Skeletal muscle satellite cell (primary cell): ENCODE results near the gene EPHA2.

Experiments
- H3K27me3 ChIP-seq: 2 replicates; pipeline ENCODE4 v1.7.0; 2013; ENCODE audit warnings: low read length; ENCODE audit not compliant: control insufficient read depth, insufficient read depth
- H3K36me3 ChIP-seq: 2 replicates; pipeline ENCODE4 v1.7.0; 2013; ENCODE audit warnings: mild to moderate bottlenecking, control low read depth, low read length; ENCODE audit not compliant: insufficient read depth
- H3K4me1 ChIP-seq: 2 replicates; pipeline ENCODE4 v1.7.0; 2013; ENCODE audit warnings: low read length; ENCODE audit not compliant: control insufficient read depth, insufficient read depth
- H3K4me2 ChIP-seq: 2 replicates; pipeline ENCODE4 v1.7.0; 2013; ENCODE audit warnings: mild to moderate bottlenecking, low read length
- H3K4me3 ChIP-seq: 2 replicates; pipeline ENCODE4 v1.7.0; 2013; ENCODE audit warnings: low read length
- H3K9ac ChIP-seq: 2 replicates; pipeline ENCODE4 v1.7.0; 2013; ENCODE audit warnings: mild to moderate bottlenecking, low read depth, low read length, moderate library complexity
- H3K9me3 ChIP-seq: replicated peaks from 2 replicates; pipeline ENCODE4 v1.7.0; 2013; ENCODE audit warnings: mild to moderate bottlenecking, control low read depth, low read length

Gene EPHA2

DNA sequence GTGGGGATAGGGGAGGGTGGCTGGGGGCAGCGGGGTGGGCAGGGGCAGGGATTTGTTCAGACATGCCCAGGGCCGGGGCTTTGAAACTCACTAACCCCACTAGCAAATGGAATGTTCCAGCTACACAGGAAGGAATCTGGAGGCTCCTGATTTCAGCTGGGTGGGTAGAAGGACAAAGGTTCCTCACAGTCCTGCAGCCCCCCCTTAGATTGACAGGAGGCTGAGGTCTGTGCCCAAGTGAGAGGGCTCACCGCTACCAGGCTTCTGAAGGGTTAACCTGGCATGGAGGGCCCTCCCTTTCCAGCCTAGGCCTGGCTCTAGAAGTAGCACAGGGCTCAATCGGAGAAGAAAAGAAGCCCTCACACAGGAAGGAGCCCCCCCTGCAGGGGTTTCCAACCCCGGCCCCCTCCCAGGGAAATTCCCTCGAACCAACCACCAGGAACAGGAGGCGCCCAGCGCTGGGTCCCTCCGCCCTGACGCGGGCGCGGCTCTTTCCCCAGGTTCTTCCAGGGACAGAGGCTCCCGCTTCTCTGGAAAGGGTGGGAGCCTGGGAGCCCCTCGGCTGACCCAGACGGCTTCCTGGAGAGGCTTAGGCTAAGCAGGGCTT is 3.3 kb downstream of the EPHA2 start:
- peak overlapping the region; percentile 93 for H3K4me3 ChIP-seq
- H3K4me2 ChIP-seq, result peak overlapping the region; percentile 83
- peaks cover 38% of the 10 kb centered on the region for H3K36me3 ChIP-seq
- H3K9ac ChIP-seq, result peak overlapping the region; percentile 90
- no peaks in the 10 kb centered on the region for H3K9me3 ChIP-seq
- peaks cover 66% of the 10 kb centered on the region for H3K4me1 ChIP-seq
- H3K27me3 ChIP-seq, result no peaks in the 10 kb centered on the region

GRCh38 chr1:16151995-16152384 is 3.9 kb downstream of the EPHA2 start:
- peaks cover 44% of the 10 kb centered on the region for H3K36me3 ChIP-seq
- H3K4me3 ChIP-seq, result peak overlapping the region; percentile 53
- H3K4me2 ChIP-seq, result peak overlapping the region; percentile 83
- H3K9me3 ChIP-seq, result no peaks in the 10 kb centered on the region
- H3K27me3 ChIP-seq, result no peaks in the 10 kb centered on the region
- H3K4me1 ChIP-seq, result peaks cover 66% of the 10 kb centered on the region
- H3K9ac ChIP-seq, result peak overlapping the region; percentile 60

DNA sequence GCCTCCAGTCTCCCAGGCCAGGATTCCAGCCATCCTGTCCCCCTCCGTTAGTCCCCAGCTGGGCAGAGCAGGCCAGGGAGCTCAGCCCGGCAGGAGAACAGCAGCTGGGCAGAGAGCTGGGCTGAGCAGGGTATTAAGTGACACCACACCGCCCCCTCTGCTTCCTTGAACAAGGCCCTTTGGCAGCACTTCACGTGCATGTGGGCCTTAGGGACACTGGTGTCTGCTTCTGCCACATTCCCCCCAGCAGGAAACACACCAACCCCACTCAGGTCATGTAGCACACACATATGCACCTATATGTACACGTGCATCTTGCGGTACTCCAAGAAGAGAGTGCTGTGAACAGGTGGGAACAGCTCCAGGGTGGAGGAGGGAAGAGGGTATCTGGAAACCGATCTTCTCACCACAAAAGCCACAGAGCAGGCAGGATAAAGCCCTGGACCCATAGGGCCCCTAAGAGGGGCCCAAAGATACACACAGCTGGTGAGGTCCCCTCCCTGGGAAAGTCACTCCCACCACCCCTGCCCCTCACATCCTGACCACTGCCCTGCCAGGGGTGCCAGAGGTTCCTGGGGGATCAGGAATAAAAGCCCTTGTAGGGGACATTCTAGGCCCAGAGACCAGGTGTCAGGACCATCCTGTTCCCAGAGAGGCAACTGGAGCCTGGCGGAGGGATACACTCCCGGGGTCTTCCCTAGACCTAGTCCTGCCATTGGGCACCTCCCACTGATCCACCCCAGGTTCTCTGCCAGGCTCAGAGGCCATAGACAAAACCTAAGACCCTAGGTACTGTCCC is 4.5 kb downstream of the EPHA2 start:
- no peaks in the 10 kb centered on the region for H3K27me3 ChIP-seq
- no peaks in the 10 kb centered on the region for H3K9me3 ChIP-seq
- H3K36me3 ChIP-seq, result peaks cover 48% of the 10 kb centered on the region
- peaks cover 66% of the 10 kb centered on the region for H3K4me1 ChIP-seq
- H3K9ac ChIP-seq, result peak overlapping the region; percentile 60
- peak overlapping the region; percentile 83 for H3K4me2 ChIP-seq
- peak overlapping the region; percentile 53 for H3K4me3 ChIP-seq

GRCh38 chr1:16150508-16150907 is 5.4 kb downstream of the EPHA2 start:
- H3K4me1 ChIP-seq, result peaks cover 71% of the 10 kb centered on the region
- H3K36me3 ChIP-seq, result peaks cover 54% of the 10 kb centered on the region
- H3K4me2 ChIP-seq, result peak overlapping the region; percentile 83
- H3K4me3 ChIP-seq, result peak overlapping the region; percentile 46
- H3K9ac ChIP-seq, result peak overlapping the region; percentile 60
- no peaks in the 10 kb centered on the region for H3K27me3 ChIP-seq
- no peaks in the 10 kb centered on the region for H3K9me3 ChIP-seq

DNA sequence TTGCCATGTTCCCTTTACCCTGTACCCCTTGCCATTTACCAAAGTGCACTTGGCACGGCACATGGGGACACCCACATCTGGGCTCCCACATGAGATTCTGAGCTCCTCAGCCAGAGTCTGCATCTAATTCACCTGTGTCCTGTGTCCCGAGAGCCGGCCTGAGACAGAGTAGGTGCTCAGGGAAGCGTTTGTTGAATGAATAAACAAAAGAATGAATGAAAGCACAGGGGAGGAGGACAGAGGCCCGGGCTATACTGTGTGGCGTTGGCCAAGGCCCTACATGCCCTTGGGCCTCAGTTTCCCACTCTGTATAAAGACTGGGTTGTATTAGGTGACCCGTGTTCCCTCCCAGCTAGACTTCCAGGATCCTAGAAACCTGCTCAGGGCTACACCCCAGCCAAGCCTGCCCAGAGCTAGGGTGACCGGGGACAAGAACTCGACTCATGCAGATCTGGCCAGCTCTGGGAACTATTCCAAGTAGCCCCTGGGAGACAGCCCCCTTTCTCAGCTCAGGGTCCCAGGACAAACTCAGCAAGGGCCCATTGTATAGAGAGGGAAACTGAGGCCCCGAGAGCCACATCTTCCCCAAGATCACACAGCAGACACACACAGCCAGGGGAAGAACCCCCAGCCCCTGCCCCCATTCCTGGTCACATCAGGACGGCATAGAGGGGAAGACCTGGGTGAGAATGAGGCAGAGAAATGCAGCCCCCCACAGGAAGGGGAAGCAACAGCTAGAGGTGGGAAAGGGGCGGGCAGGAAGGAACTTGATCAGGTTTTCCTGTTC is 6.0 kb downstream of the EPHA2 start:
- H3K27me3 ChIP-seq, result no peaks in the 10 kb centered on the region
- no peak overlapping the region for H3K4me3 ChIP-seq
- peak overlapping the region; percentile 83 for H3K4me2 ChIP-seq
- H3K9ac ChIP-seq, result peak overlapping the region; percentile 60
- H3K36me3 ChIP-seq, result peaks cover 58% of the 10 kb centered on the region
- peaks cover 77% of the 10 kb centered on the region for H3K4me1 ChIP-seq
- H3K9me3 ChIP-seq, result no peaks in the 10 kb centered on the region

- no peak overlapping the region for H3K4me2 ChIP-seq
- H3K4me1 ChIP-seq, result peaks cover 84% of the 10 kb centered on the region
- H3K27me3 ChIP-seq, result no peaks in the 10 kb centered on the region
- no peak overlapping the region for H3K9ac ChIP-seq
- H3K9me3 ChIP-seq, result no peaks in the 10 kb centered on the region
- peaks cover 65% of the 10 kb centered on the region for H3K36me3 ChIP-seq
- no peak overlapping the region for H3K4me3 ChIP-seq
Observed at GRCh38 chr1:16149146-16149545, 6.7 kb downstream of the EPHA2 start.

- no peak overlapping the region for H3K9ac ChIP-seq
- H3K4me1 ChIP-seq, result peaks cover 86% of the 10 kb centered on the region
- no peak overlapping the region for H3K4me3 ChIP-seq
- H3K27me3 ChIP-seq, result no peaks in the 10 kb centered on the region
- peaks cover 72% of the 10 kb centered on the region for H3K36me3 ChIP-seq
- no peaks in the 10 kb centered on the region for H3K9me3 ChIP-seq
- no peak overlapping the region for H3K4me2 ChIP-seq
Observed at GRCh38 chr1:16148329-16149092, 7.4 kb downstream of the EPHA2 start.

DNA sequence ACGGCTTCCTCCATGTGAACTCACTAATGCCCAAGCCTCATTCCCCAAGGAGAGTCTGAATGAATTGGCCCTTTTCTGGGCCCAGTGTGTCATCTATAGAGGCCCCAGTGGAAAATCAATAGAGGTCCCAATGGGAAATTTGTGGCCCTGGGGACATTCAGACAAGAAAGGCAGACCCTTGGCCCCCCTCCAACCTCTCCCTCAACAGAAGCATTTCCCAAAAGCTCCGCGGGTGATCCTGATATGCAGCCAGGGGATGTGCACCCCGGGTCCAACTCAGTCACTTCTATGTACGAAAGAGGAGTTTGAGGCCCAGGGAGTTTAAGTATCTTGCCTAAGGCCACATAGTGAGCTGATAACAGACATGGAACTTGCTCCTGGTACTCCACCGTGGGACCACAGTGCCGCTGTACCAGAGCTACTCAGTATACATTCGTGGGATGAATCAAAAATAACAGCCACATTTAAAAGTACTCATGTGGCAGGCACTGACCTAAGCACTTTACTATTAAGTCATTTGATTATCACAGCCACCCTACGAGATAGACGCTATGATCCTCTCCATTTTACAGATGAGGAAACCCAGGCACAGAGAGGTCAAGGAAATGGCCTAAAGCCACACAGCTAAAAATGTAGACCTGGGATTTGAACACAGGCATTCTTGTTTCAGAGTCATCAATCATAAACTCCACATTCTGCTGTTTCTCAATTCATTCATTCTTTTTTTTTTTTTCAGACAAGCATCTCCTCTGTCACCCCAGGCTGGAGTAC is 8.5 kb downstream of the EPHA2 start:
- Histone ChIP-seq H3K36me3 (peaks cover 79% of the 10 kb centered on the region), H3K4me1 (peaks cover 80% of the 10 kb centered on the region), H3K27me3 (no peaks in the 10 kb centered on the region)

DNA sequence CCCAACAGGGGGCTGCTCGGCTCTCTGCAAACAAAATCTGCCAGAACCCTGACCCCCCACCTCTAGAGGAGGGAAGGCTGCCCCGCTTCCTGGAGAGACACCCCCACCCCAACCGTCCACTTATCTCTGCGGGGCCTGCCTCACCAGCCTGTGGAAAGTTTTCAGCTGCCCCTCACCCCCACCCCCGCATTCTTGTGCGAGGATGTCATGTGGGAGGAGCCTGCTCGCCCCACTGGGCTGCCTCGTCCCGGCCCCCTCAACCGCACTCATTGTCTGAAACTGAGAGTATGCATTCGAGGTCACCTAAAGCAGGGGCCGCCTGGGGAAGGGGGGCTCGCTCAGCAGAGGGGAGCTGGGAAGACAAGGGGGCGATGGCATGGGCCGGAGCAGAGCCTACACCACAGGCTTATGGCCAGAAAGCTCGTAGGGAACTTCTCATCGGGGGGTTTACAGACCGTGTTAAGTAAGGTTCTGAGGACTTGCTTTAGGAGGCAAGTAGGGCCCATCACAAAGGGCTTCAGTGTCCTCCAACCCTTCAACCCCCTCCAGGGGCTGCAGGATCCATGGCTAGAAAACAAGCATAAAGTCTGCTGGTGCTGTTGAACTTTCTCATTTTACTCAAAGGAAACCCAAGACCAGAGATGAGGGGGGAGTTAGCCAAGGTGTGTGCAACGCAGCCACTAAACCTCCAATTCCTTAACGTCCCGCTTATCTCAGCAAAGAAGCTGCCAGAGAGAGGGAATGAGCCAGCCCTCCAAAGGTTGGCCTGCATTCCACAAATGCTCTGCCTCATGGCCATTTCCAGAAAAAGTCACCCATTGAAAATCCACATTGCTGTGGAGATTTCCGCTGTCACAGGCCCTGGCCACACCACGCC is 9.4 kb downstream of the EPHA2 start:
- peak overlapping the region; percentile 92 for H3K9ac ChIP-seq

More for the DNA sequence above, 8.5 kb downstream of the EPHA2 start:
- H3K9me3 ChIP-seq, result no peaks in the 10 kb centered on the region
- H3K4me2 ChIP-seq, result peak overlapping the region; percentile 94
- peak overlapping the region; percentile 67 for H3K4me3 ChIP-seq
- peak overlapping the region; percentile 92 for H3K9ac ChIP-seq

More for the DNA sequence above, 9.4 kb downstream of the EPHA2 start:
- Histone ChIP-seq H3K36me3 (peaks cover 82% of the 10 kb centered on the region), H3K4me1 (peaks cover 81% of the 10 kb centered on the region), H3K9me3 (no peaks in the 10 kb centered on the region), H3K27me3 (no peaks in the 10 kb centered on the region), H3K4me2 (peak overlapping the region; percentile 94), H3K4me3 (peak overlapping the region; percentile 67)
